NT2/D1 (cell line): ENCODE results near the gene MRPL58.

Experiments
- DNase-seq: peaks from one replicate; pipeline ENCODE4 v3.0.0-alpha.2; 2011; ENCODE audit warnings: low read depth, low spot score
- H3K27me3 ChIP-seq: 2 replicates; pipeline ENCODE4 v1.6.0; 2011; ENCODE audit warnings: mild to moderate bottlenecking; ENCODE audit not compliant: insufficient read length, insufficient read depth
- H3K36me3 ChIP-seq: 2 replicates; pipeline ENCODE4 v1.6.1; 2011; ENCODE audit warnings: mild to moderate bottlenecking, low read length, mixed read lengths; ENCODE audit not compliant: insufficient read depth, insufficient read length
- H3K4me1 ChIP-seq: 2 replicates; pipeline ENCODE4 v1.5.1; 2011; ENCODE audit not compliant: insufficient read depth, insufficient read length
- H3K4me3 ChIP-seq: 2 replicates; pipeline ENCODE4 v1.5.1; 2011; ENCODE audit warnings: low read depth; ENCODE audit not compliant: insufficient read length
- H3K9ac ChIP-seq: 2 replicates; pipeline ENCODE4 v1.6.0; 2011; ENCODE audit warnings: low read depth; ENCODE audit not compliant: insufficient read length
- H3K9me3 ChIP-seq: 2 replicates; pipeline ENCODE4 v1.5.1; 2011; ENCODE audit warnings: mild to moderate bottlenecking, low read length; ENCODE audit not compliant: insufficient read depth
- SUZ12 ChIP-seq: IDR thresholded peaks from 2 replicates; pipeline ENCODE4 v1.6.1; 2011; ENCODE audit not compliant: insufficient read length, insufficient read depth; ENCODE audit errors: extremely low read depth
- YY1 ChIP-seq: IDR thresholded peaks from 2 replicates; pipeline ENCODE4 v1.6.1; 2011; ENCODE audit not compliant: insufficient read length, insufficient read depth
- ZNF274 ChIP-seq: IDR thresholded peaks from 2 replicates; pipeline ENCODE4 v1.6.1; 2011; ENCODE audit warnings: mild to moderate bottlenecking, low read depth, low read length

MRPL58 gene

DNA sequence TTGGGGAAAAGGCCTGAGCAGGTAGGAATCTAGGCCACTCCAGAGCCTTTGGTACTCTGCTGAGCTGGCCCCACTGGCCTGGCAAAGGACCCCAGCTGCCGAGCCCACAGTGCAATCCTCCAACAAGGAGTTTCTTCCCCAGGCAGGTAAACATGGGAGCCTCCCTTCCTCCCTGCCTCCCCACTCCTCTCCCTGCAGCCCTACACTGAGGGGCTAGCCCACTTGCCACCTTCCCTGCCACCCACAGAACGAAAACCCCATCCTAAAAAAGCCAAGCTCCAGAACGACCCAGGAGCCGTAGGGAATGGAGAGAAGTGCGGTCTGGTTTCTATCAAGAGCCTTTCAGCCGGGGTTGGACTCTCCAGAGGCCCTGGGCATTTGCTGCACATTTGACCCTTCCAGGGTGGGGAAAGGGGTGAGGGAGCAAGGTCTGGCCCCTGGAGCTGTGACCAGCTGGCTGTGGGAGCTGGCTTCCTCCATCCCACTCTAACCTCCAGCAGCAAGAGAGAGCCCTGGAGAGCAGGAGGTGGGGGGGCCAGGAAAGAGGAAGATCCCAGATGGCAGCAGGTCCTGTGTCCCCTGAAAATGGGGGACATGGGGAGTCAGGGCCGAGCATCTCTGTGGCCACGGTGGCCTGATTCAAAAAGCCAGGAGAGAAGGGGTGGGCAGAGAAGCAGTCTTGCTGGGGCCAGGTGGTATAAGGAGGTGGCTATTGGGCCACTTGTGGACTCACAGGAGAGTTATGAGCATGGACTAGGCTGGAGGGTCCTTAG, 41.2 kb upstream of the MRPL58 start:
- Histone ChIP-seq H3K9me3 (no peaks in the 10 kb centered on the region), H3K4me1 (peaks cover 7% of the 10 kb centered on the region), H3K4me3 (peak overlapping the region; percentile 61), H3K36me3 (no peaks in the 10 kb centered on the region), H3K27me3 (peaks cover 60% of the 10 kb centered on the region), H3K9ac (peak overlapping the region; percentile 1)
- TF ChIP-seq ZNF274 (no peak), SUZ12 (no peak), YY1 (no peak)
- DNase-seq = no peak

DNA sequence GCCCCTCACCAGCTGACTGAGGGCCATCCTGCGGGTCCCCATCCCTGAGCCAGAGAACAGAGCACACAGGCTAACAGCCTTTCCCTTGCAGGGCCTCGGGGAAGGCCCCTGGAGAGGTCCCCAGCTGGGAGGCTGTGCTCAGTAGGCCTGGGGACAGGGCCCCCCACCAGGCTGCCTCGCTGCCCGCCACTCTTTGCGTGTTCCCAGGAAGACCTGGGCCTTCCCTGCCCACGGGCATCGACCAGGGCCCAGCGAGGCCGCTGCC, 40.7 kb upstream of the MRPL58 start:
- TF ChIP-seq SUZ12 (peak; percentile 40), YY1 (no peak)
- Histone ChIP-seq H3K4me1 (peaks cover 7% of the 10 kb centered on the region), H3K36me3 (no peaks in the 10 kb centered on the region), H3K9ac (peak overlapping the region; percentile 1), H3K4me3 (peak overlapping the region; percentile 61), H3K9me3 (no peaks in the 10 kb centered on the region), H3K27me3 (peaks cover 60% of the 10 kb centered on the region)
- no peak for DNase-seq

DNA sequence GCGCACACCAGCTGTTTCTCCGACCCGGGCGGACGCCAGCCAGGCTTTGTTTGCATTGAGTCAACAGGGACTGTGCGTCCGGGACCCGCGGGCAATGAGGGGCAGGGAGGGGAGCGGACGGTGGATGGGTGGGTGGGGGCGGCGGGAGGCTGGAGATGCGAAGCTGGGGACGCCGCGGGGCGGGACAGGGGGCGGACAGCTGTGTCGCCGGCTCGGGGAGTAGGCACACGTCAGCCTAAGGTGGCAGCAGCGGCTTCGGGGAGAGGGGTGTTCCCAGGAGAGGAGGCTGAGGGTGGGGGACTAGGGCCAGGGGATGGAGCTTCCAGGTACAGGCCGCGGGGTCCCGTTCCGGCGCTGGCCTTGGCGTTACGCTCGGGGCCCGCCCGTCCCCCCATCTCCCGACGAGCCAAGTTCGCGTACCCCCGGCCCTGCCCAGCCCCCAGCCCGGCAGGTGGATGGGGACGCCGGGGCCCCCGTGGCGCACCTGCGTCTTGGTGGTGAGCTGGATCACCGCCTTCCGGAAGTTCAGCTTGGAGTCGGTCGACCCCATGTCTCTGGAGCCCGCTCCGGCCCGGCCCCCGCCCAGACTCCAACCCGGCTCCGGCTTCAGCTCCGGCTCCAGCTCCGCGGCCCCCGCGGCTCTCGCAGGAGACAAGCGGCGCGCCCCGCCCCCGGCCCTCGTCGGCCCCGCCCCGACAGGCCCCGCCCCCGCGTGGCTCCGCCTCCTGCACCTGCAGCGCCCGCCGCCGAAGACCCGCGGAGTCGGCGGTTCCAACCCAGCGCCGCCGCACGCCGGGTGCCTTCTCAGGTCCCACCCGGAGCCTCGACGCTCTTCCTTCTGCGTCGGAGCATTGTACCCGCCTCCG, 40.1 kb upstream of the MRPL58 start, which contains the start of gene HID1:
TSS of gene HID1 (minus strand) at position 653 of the 866 bp plus-strand sequence. CDS start at position 550, 103 bp downstream.
- Histone ChIP-seq H3K9ac (peak within 1 kb of the TSS; percentile 61), H3K9me3 (no peaks in the 10 kb centered on the region), H3K4me1 (peaks cover 7% of the 10 kb centered on the region), H3K27me3 (peaks cover 60% of the 10 kb centered on the region), H3K4me3 (peak within 1 kb of the TSS; percentile 61), H3K36me3 (no peaks in the 10 kb centered on the region)
- peak; percentile 38 for DNase-seq
- TF ChIP-seq YY1 (no peak), SUZ12 (peak; percentile 68)

DNA sequence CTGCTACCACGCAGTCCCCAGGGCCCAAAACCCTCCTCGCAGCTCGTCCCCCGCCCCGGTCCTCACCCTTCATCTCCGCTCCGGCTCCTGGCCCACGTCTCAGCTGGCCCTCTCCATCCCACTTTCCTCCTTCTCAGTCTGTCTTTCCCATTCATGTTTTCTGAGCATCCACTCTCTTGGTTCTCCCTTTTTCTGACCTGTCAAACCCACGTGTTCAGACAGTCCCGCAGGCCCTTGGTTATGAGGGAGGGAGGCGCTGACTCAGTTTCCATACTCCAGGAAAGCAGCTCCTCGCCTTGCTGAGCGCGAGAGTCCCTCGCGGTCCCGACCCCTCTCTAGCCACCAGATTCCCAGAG, 39.5 kb upstream of the MRPL58 start:
- Histone ChIP-seq H3K9ac (no peak overlapping the region), H3K27me3 (peaks cover 60% of the 10 kb centered on the region), H3K4me3 (no peak overlapping the region), H3K4me1 (peaks cover 7% of the 10 kb centered on the region), H3K9me3 (no peaks in the 10 kb centered on the region), H3K36me3 (no peaks in the 10 kb centered on the region)
- TF ChIP-seq ZNF274 (no peak), YY1 (no peak), SUZ12 (no peak)
- no peak for DNase-seq

DNA sequence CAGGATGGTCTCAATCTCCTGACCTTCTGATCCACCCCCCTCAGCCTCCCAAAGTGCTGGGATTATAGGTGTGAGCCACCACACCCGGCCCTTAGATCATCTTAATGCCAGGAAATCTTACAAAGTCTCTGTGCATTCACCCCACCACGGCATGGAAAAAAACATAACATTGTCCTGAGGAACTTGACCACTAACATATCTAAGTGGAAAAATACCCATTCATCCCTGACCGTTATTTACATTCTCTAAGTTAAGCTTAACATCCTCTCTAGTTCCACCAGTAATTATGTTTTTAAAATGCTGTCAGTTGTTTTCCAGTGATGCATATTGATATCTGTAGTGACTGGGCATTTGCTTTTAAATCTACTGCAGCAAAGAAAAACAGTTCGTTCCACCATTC, 36.5 kb upstream of the MRPL58 start:
- TF ChIP-seq YY1 (no peak), ZNF274 (no peak), SUZ12 (no peak)
- H3K9me3 ChIP-seq = no peaks in the 10 kb centered on the region
- peaks cover 50% of the 10 kb centered on the region for H3K27me3 ChIP-seq
- no peak overlapping the region for H3K4me3 ChIP-seq
- H3K4me1 ChIP-seq = peaks cover 7% of the 10 kb centered on the region
- DNase-seq = no peak
- H3K9ac ChIP-seq = no peak overlapping the region
- H3K36me3 ChIP-seq = no peaks in the 10 kb centered on the region

DNA sequence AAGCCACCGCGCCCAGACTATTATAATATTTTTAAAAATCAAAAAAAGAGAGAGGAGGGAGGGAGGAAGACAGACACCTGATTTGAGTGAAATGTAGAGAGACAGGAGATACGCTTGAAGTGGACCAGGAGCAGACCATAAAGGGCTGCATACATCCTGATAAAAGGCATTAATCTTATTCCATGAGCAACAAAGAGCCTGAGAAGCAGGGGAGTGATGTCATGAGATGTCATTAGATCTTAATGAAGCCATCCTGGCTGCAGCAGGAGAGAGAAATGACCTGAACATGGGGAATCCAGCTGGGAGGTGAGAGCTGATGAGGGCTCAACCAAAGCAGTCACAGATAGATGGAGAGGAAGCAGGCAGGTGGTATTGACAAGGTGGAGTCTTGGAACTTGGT, 34.7 kb upstream of the MRPL58 start:
- H3K36me3 ChIP-seq = no peaks in the 10 kb centered on the region
- no peak for TF ChIP-seq YY1
- no peak for TF ChIP-seq SUZ12
- peaks cover 38% of the 10 kb centered on the region for H3K27me3 ChIP-seq
- DNase-seq = no peak
- no peak overlapping the region for H3K4me3 ChIP-seq
- H3K9ac ChIP-seq = no peak overlapping the region
- peaks cover 9% of the 10 kb centered on the region for H3K4me1 ChIP-seq
- no peaks in the 10 kb centered on the region for H3K9me3 ChIP-seq

DNA sequence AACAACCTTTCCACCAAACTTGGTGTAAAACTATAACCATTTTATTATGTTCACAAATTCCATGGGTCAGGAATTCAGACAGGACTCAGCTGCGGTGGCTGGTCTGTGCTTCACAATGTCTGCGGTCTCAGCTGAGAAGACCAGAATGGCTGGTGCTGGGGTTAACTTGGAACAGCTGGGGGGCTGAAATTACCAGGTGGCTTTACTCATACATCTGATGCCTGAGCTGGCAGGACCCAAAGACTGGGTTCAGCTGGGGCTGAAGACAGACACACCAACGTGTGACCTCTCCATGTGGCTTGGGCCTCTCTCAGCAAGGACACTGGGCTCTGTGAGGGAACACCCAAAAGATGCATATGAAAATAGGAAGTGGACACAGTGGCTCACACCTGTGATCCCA, 34.2 kb upstream of the MRPL58 start:
- TF ChIP-seq SUZ12 = no peak
- TF ChIP-seq YY1 = no peak
- TF ChIP-seq ZNF274 = no peak
- no peak for DNase-seq
- H3K4me3 ChIP-seq = no peak overlapping the region
- H3K27me3 ChIP-seq = peaks cover 34% of the 10 kb centered on the region
- no peaks in the 10 kb centered on the region for H3K9me3 ChIP-seq
- H3K9ac ChIP-seq = no peak overlapping the region
- no peaks in the 10 kb centered on the region for H3K36me3 ChIP-seq
- H3K4me1 ChIP-seq = peaks cover 6% of the 10 kb centered on the region
